Measurements from ENCODE around the gene GPS1. TPM values are rescaled to one million over a fixed set of nuclear protein-coding genes. Genes with fewer than 3 reads are reported as not detected.

Gene GPS1
- total and polyA plus RNA-seq, 2 of the 4 experiments (the other 2 are of a cell fraction) = 157 to 181 TPM

GRCh38 chr17:82073446-82073845 lies 21.7 kb downstream of the GPS1 start:
- no peak for TF ChIP-seq MAZ (IDR thresholded peaks at IDR 0.05; ENCODE audit: borderline replicate concordance, low read depth, low read length)
- TF ChIP-seq FOS (IDR thresholded peaks at IDR 0.05; ENCODE audit: low read depth, low read length) = no peak
- no peak for TF ChIP-seq BHLHE40 (IDR thresholded peaks at IDR 0.05; ENCODE audit: low read depth, low read length)
- TF ChIP-seq SMC3 (IDR thresholded peaks at IDR 0.05; ENCODE audit: low read depth, low read length) = no peak
- no peak for TF ChIP-seq RCOR1 (IDR thresholded peaks at IDR 0.05; ENCODE audit: insufficient replicate concordance, low read length)
- TF ChIP-seq CEBPB (IDR thresholded peaks at IDR 0.05; ENCODE audit: low read depth, low read length) = no peak
- no peak for TF ChIP-seq MXI1 (IDR thresholded peaks at IDR 0.05; ENCODE audit: borderline replicate concordance, low read depth, low read length)
- no peak for TF ChIP-seq ELK1 (IDR thresholded peaks at IDR 0.05; ENCODE audit: borderline replicate concordance, low read depth, low read length)
- no peak for TF ChIP-seq CTCF (conservative IDR thresholded peaks at IDR 0.05; ENCODE audit: low read depth, low read length)
- TF ChIP-seq RFX5 (IDR thresholded peaks at IDR 0.05; ENCODE audit: low read depth, low read length) = no peak
- no peak for TF ChIP-seq MAFK (IDR thresholded peaks at IDR 0.05; ENCODE audit: low read depth, low read length)
- TF ChIP-seq NFE2L2 (IDR thresholded peaks at IDR 0.05; ENCODE audit: low read depth, low read length) = no peak
- no peak for TF ChIP-seq CHD1 (IDR thresholded peaks at IDR 0.05; ENCODE audit: low read depth, low read length)
- no peak for TF ChIP-seq POLR2A (IDR thresholded peaks at IDR 0.05; ENCODE audit: low read depth, low read length)
- no peak for TF ChIP-seq RAD21 (IDR thresholded peaks at IDR 0.05; ENCODE audit: low read length)
- no peak for TF ChIP-seq USF2 (IDR thresholded peaks at IDR 0.05; ENCODE audit: low read depth, low read length)
- H3K56ac ChIP-seq (ENCODE audit: extremely low read depth, insufficient read depth, low read length) = no peak overlapping the region
- H4K8ac ChIP-seq (ENCODE audit: low read depth in 2 of 2, low read length in 2 of 2) = no peak overlapping the region
- no peak overlapping the region for H2BK5ac ChIP-seq (ENCODE audit: low read depth, low read length, poor library complexity, severe bottlenecking)
- H3K18ac ChIP-seq (ENCODE audit: low read depth, low read length) = no peak overlapping the region
- WGBS, 2 experiments (ENCODE audit: extremely low coverage in 2 of 2, insufficient read length in 1 of 2) = no CpG with 5 or more reads among the region's 9 CpGs
- H2BK15ac ChIP-seq (ENCODE audit: low read depth, low read length) = no peak overlapping the region
- H3K4me1 ChIP-seq (ENCODE audit: control insufficient read depth, insufficient read depth, low read length) = no peaks in the 10 kb centered on the region
- dilution Hi-C loops (cut with HindIII; ENCODE audit: low sequenced_read_pairs, unreplicated experiment) (no loop called here), in situ Hi-C loops (cut with MboI; ENCODE audit: low sequenced_read_pairs) (no loop called here), intact Hi-C loops (cut with micrococcal nuclease) (no loop called here)
- no peak overlapping the region for H3K9ac ChIP-seq (ENCODE audit: low read depth, low read length)
- H3K79me1 ChIP-seq (ENCODE audit: low read depth in 1 of 2, low read length in 2 of 2) = no peaks in the 10 kb centered on the region
- DNase-seq (no peak), ATAC-seq (ENCODE audit: low read depth) (no peak)
- no TSS peak for BruUV-seq (replicated peaks)
- H3K4me3 ChIP-seq (ENCODE audit: insufficient read depth, low read depth, low read length) = no peak overlapping the region
- CTCF ChIA-PET = no interaction called here
- H3K9me1 ChIP-seq (ENCODE audit: insufficient read depth, low read length) = no peaks in the 10 kb centered on the region
- no peak overlapping the region for H4K91ac ChIP-seq (ENCODE audit: insufficient read depth, low read depth, low read length)
- H3K36me3 ChIP-seq (ENCODE audit: control insufficient read depth, insufficient read depth, low read length) = peaks cover 2% of the 10 kb centered on the region; the same call in 1 of the 2 replicates
- no peak overlapping the region for H3K23ac ChIP-seq (ENCODE audit: low read depth, low read length)
- H2AFZ ChIP-seq (replicated peaks; ENCODE audit: low read length, poor library complexity) = no peak overlapping the region
- H3K27me3 ChIP-seq (ENCODE audit: control insufficient read depth, insufficient read depth, low read length) = no peaks in the 10 kb centered on the region
- H2BK20ac ChIP-seq (ENCODE audit: low read depth, low read length) = no peak overlapping the region
- H3K4me2 ChIP-seq (ENCODE audit: low read depth, low read length) = no peak overlapping the region
- no peak overlapping the region for H3K14ac ChIP-seq (replicated peaks; ENCODE audit: low read depth, low read length)
- POLR2A ChIA-PET (ENCODE audit: unreplicated experiment) = no interaction called here
- no peak overlapping the region for H2BK120ac ChIP-seq (ENCODE audit: low read depth, low read length)
- H4K20me1 ChIP-seq (ENCODE audit: insufficient read depth, low read length) = no peaks in the 10 kb centered on the region; the same call in 1 of the 2 replicates
- no peak overlapping the region for H3K4ac ChIP-seq (ENCODE audit: low read depth, low read length)
- no peak overlapping the region for H2AK9ac ChIP-seq (replicated peaks; ENCODE audit: low read depth, low read length, poor library complexity)
- no peaks in the 10 kb centered on the region for H3K9me3 ChIP-seq (ENCODE audit: control insufficient read depth, insufficient read depth, low read length)
- H2AK5ac ChIP-seq (ENCODE audit: low read depth, low read length) = no peak overlapping the region
- H3K27ac ChIP-seq (ENCODE audit: insufficient read depth, low read length) = no peak overlapping the region
- H4K5ac ChIP-seq (ENCODE audit: low read depth, low read length) = no peak overlapping the region

Measured in IMR-90 (cell line).